Measurements from ENCODE around the gene CAPN12. TPM values are rescaled to one million over a fixed set of nuclear protein-coding genes. Genes with fewer than 3 reads are reported as not detected.

The CAPN12 gene
- polyA plus RNA-seq, 3 donors, result 1.8 TPM; not detected in 2

GRCh38 chr19:38709119-38709518 is 35.2 kb downstream of the CAPN12 start:
- Mint-ChIP-seq H3K9me3 (peaks cover 0 to 2% (median 0%) of the 10 kb centered on the region in 7 donors), H3K27ac (peak overlapping the region in 3 of 7 donors; percentile 43 to 86 (median 85)), H3K4me1 (no peaks in the 10 kb centered on the region), H3K36me3 (peaks cover 84 to 98% of the 10 kb centered on the region in 2 donors), H3K27me3 (ENCODE audit: low read depth in 3 of 3) (no peaks in the 10 kb centered on the region), H3K4me3 (no peak overlapping the region)
- no peaks in the 10 kb centered on the region for H3K27me3 ChIP-seq (ENCODE audit: control insufficient read depth in 2 of 2, insufficient read depth in 2 of 2, low read length in 2 of 2)
- H3K36me3 ChIP-seq (replicated peaks in 1 of 2; ENCODE audit: control insufficient read depth in 1 of 2, insufficient read depth in 2 of 2, low read length in 2 of 2), result peaks cover 97 to 100% of the 10 kb centered on the region in 2 donors
- H3K4me1 ChIP-seq (ENCODE audit: control insufficient read depth in 1 of 2, insufficient read depth in 2 of 2, low read length in 2 of 2), result no peaks in the 10 kb centered on the region
- no peak overlapping the region for H2AFZ ChIP-seq (ENCODE audit: insufficient read depth, low read depth, low read length, poor library complexity, severe bottlenecking)
- no peak overlapping the region for H3K4me2 ChIP-seq (replicated peaks; ENCODE audit: extremely low read depth, low read length, poor library complexity, severe bottlenecking)
- peaks cover 16% of the 10 kb centered on the region for H3K79me2 ChIP-seq (ENCODE audit: insufficient read depth, low read length)
- no peak overlapping the region for H3K9ac ChIP-seq (ENCODE audit: insufficient read depth, low read length, poor library complexity, severe bottlenecking)
- no peak for DNase-seq
- no peak for TF ChIP-seq CTCF (IDR thresholded peaks at IDR 0.05)
- WGBS (ENCODE audit: insufficient coverage), result 100% methylated on average over 4 of the region's 10 CpGs
- H4K20me1 ChIP-seq (ENCODE audit: insufficient read depth, low read length), result peaks cover 11% of the 10 kb centered on the region
- peak overlapping the region in 1 of 2 donors; percentile 38 for H3K27ac ChIP-seq (ENCODE audit: low read depth in 1 of 2, low read length in 2 of 2)
- no peaks in the 10 kb centered on the region for H3K9me3 ChIP-seq (replicated peaks in 1 of 2; ENCODE audit: control insufficient read depth in 1 of 2, insufficient read depth in 1 of 2, low read length in 2 of 2)
- intact Hi-C loops (cut with micrococcal nuclease), result no loop called here
- no peak overlapping the region for H3K4me3 ChIP-seq (replicated peaks in 1 of 3; ENCODE audit: low read depth in 2 of 3, low read length in 3 of 3)

GRCh38 chr19:38708413-38709024 is 35.8 kb downstream of the CAPN12 start:
- Mint-ChIP-seq H3K9me3 (peaks cover 0 to 3% (median 0%) of the 10 kb centered on the region in 7 donors), H3K27ac (peak overlapping the region in 3 of 7 donors; percentile 14 to 76 (median 46)), H3K4me3 (no peak overlapping the region), H3K4me1 (no peaks in the 10 kb centered on the region), H3K27me3 (ENCODE audit: low read depth in 3 of 3) (no peaks in the 10 kb centered on the region), H3K36me3 (peaks cover 84 to 98% of the 10 kb centered on the region in 2 donors)
- TF ChIP-seq CTCF (IDR thresholded peaks at IDR 0.05), result no peak
- peaks cover 16% of the 10 kb centered on the region for H3K79me2 ChIP-seq (ENCODE audit: insufficient read depth, low read length)
- H4K20me1 ChIP-seq (ENCODE audit: insufficient read depth, low read length), result peaks cover 17% of the 10 kb centered on the region
- no peak overlapping the region for H3K4me2 ChIP-seq (replicated peaks; ENCODE audit: extremely low read depth, low read length, poor library complexity, severe bottlenecking)
- H3K27me3 ChIP-seq (ENCODE audit: control insufficient read depth in 2 of 2, insufficient read depth in 2 of 2, low read length in 2 of 2), result no peaks in the 10 kb centered on the region
- no peak overlapping the region for H3K9ac ChIP-seq (ENCODE audit: insufficient read depth, low read length, poor library complexity, severe bottlenecking)
- no peaks in the 10 kb centered on the region for H3K9me3 ChIP-seq (replicated peaks in 1 of 2; ENCODE audit: control insufficient read depth in 1 of 2, insufficient read depth in 1 of 2, low read length in 2 of 2)
- no peak overlapping the region for H3K4me3 ChIP-seq (replicated peaks in 1 of 3; ENCODE audit: low read depth in 2 of 3, low read length in 3 of 3)
- intact Hi-C loops (cut with micrococcal nuclease), result no loop called here
- H3K4me1 ChIP-seq (ENCODE audit: control insufficient read depth in 1 of 2, insufficient read depth in 2 of 2, low read length in 2 of 2), result no peaks in the 10 kb centered on the region
- 96% methylated on average over 9 of the region's 10 CpGs for WGBS (ENCODE audit: insufficient coverage)
- H3K36me3 ChIP-seq (replicated peaks in 1 of 2; ENCODE audit: control insufficient read depth in 1 of 2, insufficient read depth in 2 of 2, low read length in 2 of 2), result peaks cover 97 to 100% of the 10 kb centered on the region in 2 donors
- H2AFZ ChIP-seq (ENCODE audit: insufficient read depth, low read depth, low read length, poor library complexity, severe bottlenecking), result no peak overlapping the region
- peak overlapping the region in 1 of 2 donors; percentile 20 for H3K27ac ChIP-seq (ENCODE audit: low read depth in 1 of 2, low read length in 2 of 2)
- no peak for DNase-seq
